Brain microvascular endothelial cell (primary cell): ENCODE measurements around the gene TUBE1.

Experiments
- DNase-seq: peaks from one replicate; pipeline ENCODE4 v3.0.0-alpha.2; 2020
- H3K27ac ChIP-seq: fragments of 250-450 bp; sonication (Bioruptor Pico); 2 replicates; pipeline ENCODE4 v1.5.1; 2020; ENCODE audit warnings: mild to moderate bottlenecking, moderate library complexity
- H3K27me3 ChIP-seq: fragments of 250-450 bp; sonication (Bioruptor Pico); replicated peaks from 2 replicates; pipeline ENCODE4 v1.5.1; 2020; ENCODE audit warnings: mild to moderate bottlenecking
- H3K36me3 ChIP-seq: fragments of 250-450 bp; sonication (Bioruptor Pico); replicated peaks from 2 replicates; pipeline ENCODE4 v1.5.1; 2020; ENCODE audit warnings: mild to moderate bottlenecking
- H3K4me3 ChIP-seq: 2 replicates; pipeline ENCODE4 v1.5.1; 2011; ENCODE audit warnings: low read depth, mild to moderate bottlenecking, control low read depth, low read length, moderate library complexity
- in situ Hi-C: cut with HindIII; loops from 2 replicates; pipeline ENCODE4 v1.10.0; 2017; ENCODE audit warnings: low sequenced_read_pairs, low pct_ligation_motif_present
- TF ChIP-seq, protein P1 (sequence below): IDR thresholded peaks from 2 replicates; pipeline ENCODE4 v1.5.1; 2011; ENCODE audit warnings: low read depth, mild to moderate bottlenecking, moderate library complexity, low read length, control low read depth, inconsistent platforms; ENCODE audit errors: missing control alignments

TUBE1 gene

DNA sequence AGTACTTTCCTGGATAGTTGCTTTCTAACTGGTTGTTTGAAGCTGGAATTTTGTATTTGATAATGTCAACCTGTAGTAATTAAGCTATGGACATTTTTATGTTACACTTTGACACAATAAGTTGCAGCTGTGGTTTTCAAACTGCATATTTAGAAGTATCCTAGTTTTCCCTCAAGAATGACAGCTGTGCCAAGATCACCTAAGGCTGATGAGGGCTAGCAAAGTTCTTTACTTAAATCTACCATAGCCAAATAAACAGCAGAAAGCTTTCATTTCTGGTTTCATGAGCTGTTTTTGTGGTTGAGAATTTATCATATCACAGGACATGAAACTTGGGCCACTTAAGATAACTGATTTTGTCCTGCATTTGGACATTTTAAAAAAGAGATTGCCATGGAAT lies 30.8 kb upstream of the TUBE1 start:
- peaks cover 64% of the 10 kb centered on the region for H3K36me3 ChIP-seq
- TF ChIP-seq, protein P1, sequence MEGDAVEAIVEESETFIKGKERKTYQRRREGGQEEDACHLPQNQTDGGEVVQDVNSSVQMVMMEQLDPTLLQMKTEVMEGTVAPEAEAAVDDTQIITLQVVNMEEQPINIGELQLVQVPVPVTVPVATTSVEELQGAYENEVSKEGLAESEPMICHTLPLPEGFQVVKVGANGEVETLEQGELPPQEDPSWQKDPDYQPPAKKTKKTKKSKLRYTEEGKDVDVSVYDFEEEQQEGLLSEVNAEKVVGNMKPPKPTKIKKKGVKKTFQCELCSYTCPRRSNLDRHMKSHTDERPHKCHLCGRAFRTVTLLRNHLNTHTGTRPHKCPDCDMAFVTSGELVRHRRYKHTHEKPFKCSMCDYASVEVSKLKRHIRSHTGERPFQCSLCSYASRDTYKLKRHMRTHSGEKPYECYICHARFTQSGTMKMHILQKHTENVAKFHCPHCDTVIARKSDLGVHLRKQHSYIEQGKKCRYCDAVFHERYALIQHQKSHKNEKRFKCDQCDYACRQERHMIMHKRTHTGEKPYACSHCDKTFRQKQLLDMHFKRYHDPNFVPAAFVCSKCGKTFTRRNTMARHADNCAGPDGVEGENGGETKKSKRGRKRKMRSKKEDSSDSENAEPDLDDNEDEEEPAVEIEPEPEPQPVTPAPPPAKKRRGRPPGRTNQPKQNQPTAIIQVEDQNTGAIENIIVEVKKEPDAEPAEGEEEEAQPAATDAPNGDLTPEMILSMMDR = no peak
- in situ Hi-C loops = no loop called here
- no peak overlapping the region for H3K4me3 ChIP-seq
- DNase-seq = no peak
- H3K27me3 ChIP-seq = no peaks in the 10 kb centered on the region
- H3K27ac ChIP-seq = peak overlapping the region; percentile 9

DNA sequence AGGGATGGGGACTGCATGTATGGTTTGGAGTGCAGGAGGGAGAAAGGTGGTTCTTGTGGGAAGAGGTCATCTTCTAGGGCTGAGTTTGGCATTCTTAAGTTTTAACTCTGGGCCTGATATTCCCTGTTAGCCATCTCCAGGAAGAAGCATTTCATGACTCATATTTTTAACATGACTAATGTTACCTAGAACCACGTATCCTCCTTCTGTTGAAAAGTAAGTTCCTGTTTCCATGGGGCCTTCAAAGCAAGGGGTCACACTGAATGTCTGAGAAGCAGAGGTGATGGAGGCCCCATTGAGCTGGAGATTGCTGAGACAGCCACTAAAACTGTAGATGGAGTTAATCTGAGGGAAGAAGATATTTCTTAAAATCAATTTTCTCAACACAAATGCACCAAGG lies 30.3 kb upstream of the TUBE1 start:
- Histone ChIP-seq H3K27ac (peak overlapping the region; percentile 9), H3K36me3 (peaks cover 64% of the 10 kb centered on the region), H3K4me3 (no peak overlapping the region), H3K27me3 (no peaks in the 10 kb centered on the region)
- DNase-seq = peak; percentile 4
- TF ChIP-seq, protein P1 = no peak
- in situ Hi-C loops = no loop called here

DNA sequence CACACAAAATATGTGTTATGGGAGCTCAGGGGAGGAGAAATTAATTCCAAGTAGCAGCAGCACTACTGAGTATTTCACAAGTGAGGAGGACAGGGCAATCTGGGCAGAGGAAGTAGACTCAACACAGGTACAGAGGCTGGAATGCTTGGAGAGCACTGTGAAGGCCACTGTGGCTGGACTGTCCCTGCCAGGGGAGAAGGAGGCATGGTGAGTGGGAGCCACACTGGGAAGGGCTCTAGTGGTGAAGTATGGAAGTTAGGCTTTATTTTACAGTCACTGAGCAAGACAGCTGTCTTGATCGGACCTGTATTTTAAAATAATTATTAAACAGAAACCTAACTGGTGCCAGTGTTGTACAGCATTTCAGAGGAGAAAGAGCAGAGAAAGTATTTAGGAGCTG lies 28.9 kb upstream of the TUBE1 start:
- H3K27me3 ChIP-seq = no peaks in the 10 kb centered on the region
- DNase-seq = no peak
- TF ChIP-seq, protein P1 = peak; percentile 18
- H3K36me3 ChIP-seq = peaks cover 66% of the 10 kb centered on the region
- no peak overlapping the region for H3K27ac ChIP-seq
- in situ Hi-C loops = no loop called here
- H3K4me3 ChIP-seq = no peak overlapping the region

DNA sequence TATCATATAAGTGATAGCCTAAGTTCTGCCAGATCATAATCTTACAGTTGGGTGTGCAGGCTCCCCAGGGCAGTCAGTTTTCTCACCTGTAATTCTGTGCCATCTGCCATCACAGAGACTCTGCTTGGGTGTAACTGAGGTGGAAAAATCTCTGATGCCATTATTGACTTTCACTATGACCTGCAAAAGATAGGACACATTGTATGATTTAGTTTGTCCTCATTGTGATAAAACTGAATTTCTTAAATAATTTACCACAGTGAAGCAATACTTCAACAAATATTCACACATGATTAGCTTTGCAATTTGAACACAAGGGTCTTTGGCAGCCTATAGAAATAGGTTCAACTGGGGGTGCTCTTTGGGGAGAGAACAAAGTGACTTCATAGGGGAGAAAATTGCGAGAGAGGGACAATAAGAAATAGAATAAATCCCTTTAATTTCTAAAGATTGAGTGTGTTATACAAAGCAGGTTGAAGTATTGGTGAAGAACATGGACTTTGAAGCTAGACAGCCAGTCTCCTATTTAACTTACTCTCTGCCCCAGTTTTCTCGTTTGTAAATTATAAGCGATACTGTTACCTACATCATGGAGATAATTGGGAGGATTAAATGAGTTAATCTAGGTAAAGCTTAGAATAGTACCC lies 27.4 kb upstream of the TUBE1 start:
- H3K36me3 ChIP-seq = peaks cover 78% of the 10 kb centered on the region
- H3K4me3 ChIP-seq = no peak overlapping the region
- no peaks in the 10 kb centered on the region for H3K27me3 ChIP-seq
- no peak for DNase-seq
- H3K27ac ChIP-seq = no peak overlapping the region
- TF ChIP-seq, protein P1 = no peak
- in situ Hi-C loops = no loop called here

DNA sequence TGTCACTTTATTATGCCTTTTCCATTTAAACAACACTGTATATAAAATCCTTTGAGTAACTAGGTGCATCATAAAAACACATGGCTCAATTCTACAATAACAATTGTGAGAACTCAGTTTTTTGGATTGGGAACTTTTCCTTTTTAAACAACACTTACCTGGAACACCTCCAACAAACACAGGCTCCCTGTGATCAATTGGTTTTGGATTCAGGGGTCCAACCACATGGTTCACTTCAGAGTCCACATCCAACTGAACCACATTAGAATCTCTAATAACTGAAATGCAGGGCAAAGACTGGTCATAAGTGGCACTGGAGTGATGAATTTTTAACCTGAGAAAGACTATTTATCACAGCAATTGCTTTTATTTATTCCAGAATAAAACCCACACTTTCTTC lies 26.6 kb upstream of the TUBE1 start:
- peaks cover 73% of the 10 kb centered on the region for H3K36me3 ChIP-seq
- no peak overlapping the region for H3K4me3 ChIP-seq
- TF ChIP-seq, protein P1 = no peak
- no peak for DNase-seq
- in situ Hi-C loops = no loop called here
- no peaks in the 10 kb centered on the region for H3K27me3 ChIP-seq
- H3K27ac ChIP-seq = no peak overlapping the region

DNA sequence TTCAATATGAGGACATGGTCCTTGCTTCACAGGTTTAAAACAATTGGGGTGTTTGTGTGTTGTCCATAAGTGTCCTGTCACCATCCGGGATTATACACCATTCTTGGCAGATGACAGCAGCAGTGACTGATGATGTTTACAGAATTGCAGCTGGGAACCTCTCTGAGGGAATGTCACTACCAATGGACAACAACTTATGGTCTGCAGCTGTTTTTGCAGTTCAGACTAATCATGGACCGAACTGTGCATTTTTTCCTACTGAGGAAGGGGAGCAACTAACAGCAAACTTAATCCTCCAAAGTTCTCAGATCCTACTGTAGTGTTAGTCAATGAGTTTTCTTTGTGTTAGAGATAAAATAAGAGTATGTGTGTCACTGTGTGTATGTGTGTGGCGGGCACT lies 26.1 kb upstream of the TUBE1 start:
- in situ Hi-C loops = no loop called here
- TF ChIP-seq, protein P1 = no peak
- H3K36me3 ChIP-seq = peaks cover 72% of the 10 kb centered on the region

More for the DNA sequence above, 26.1 kb upstream of the TUBE1 start:
- Histone ChIP-seq H3K4me3 (no peak overlapping the region), H3K27ac (no peak overlapping the region), H3K27me3 (no peaks in the 10 kb centered on the region)
- DNase-seq = no peak
